CD14-positive monocyte (primary cell): Measurements from ENCODE around the gene CYP2A6. TPM values are rescaled to one million over a fixed set of nuclear protein-coding genes. Genes with fewer than 3 reads are reported as not detected.
A peak's percentile ranks its signal among the peaks of the same experiment; 100 is the strongest.

Experiments
- DNase-seq, 3 donors: peaks; one replicate each; pipeline ENCODE4 v3.0.0-alpha.2; 2011 to 2022
- H2AFZ ChIP-seq: 2 replicates; pipeline ENCODE4 v1.6.0; 2012; ENCODE audit warnings: mild to moderate bottlenecking, low read depth, low read length, inconsistent platforms; ENCODE audit not compliant: insufficient read depth, poor library complexity, severe bottlenecking
- H3K27ac ChIP-seq, 2 donors: 1 replicate in 1 of 2; 2 replicates in 1 of 2; pipeline ENCODE4 v1.5.1; 2012 to 2013; ENCODE audit warnings: low read length in 2 of 2, control low read depth in 1 of 2, inconsistent platforms in 1 of 2, low read depth in 1 of 2, mild to moderate bottlenecking in 1 of 2
- H3K27me3 ChIP-seq, 2 donors: one replicate each; pipeline versions ENCODE4 v1.6.0 to v1.6.1; 2011 to 2013; ENCODE audit warnings: low read length in 2 of 2; ENCODE audit not compliant: control insufficient read depth in 2 of 2, insufficient read depth in 2 of 2
- H3K36me3 ChIP-seq, 2 donors: replicated peaks in 1 of 2; 1 replicate in 1 of 2; 2 replicates in 1 of 2; pipeline versions ENCODE4 v1.5.1 to v1.6.1; 2012 to 2013; ENCODE audit warnings: low read length in 2 of 2, control low read depth in 1 of 2, inconsistent platforms in 1 of 2, mild to moderate bottlenecking in 1 of 2; ENCODE audit not compliant: insufficient read depth in 2 of 2, control insufficient read depth in 1 of 2
- H3K4me1 ChIP-seq, 2 donors: 1 replicate in 1 of 2; 2 replicates in 1 of 2; pipeline versions ENCODE4 v1.5.1 to v1.6.1; 2012 to 2013; ENCODE audit warnings: low read length in 2 of 2, control low read depth in 1 of 2, inconsistent platforms in 1 of 2, mild to moderate bottlenecking in 1 of 2, moderate library complexity in 1 of 2; ENCODE audit not compliant: insufficient read depth in 2 of 2, control insufficient read depth in 1 of 2
- H3K4me2 ChIP-seq: replicated peaks from 2 replicates; pipeline ENCODE3; 2012; ENCODE audit warnings: low read length, moderate library complexity, mild to moderate bottlenecking; ENCODE audit not compliant: poor library complexity, severe bottlenecking; ENCODE audit errors: extremely low read depth
- H3K4me3 ChIP-seq, 3 experiments: fragments of 200-600 bp in 1 of 3; sonication (generic) in 1 of 3; replicated peaks in 1 of 3; 1 replicate in 2 of 3; 2 replicates in 1 of 3; pipeline ENCODE4 v1.5.1; 2011 to 2013; ENCODE audit warnings: low read length in 3 of 3, mild to moderate bottlenecking in 3 of 3, control low read depth in 2 of 3, low read depth in 2 of 3, inconsistent platforms in 1 of 3, moderate library complexity in 1 of 3
- H3K79me2 ChIP-seq: 2 replicates; pipeline ENCODE4 v1.6.0; 2012; ENCODE audit warnings: mild to moderate bottlenecking, control low read depth, inconsistent platforms, low read length, moderate library complexity; ENCODE audit not compliant: insufficient read depth
- H3K9ac ChIP-seq: 2 replicates; pipeline ENCODE4 v1.6.0; 2017; ENCODE audit warnings: low read length, mild to moderate bottlenecking; ENCODE audit not compliant: insufficient read depth, poor library complexity, severe bottlenecking
- H3K9me3 ChIP-seq, 2 donors: replicated peaks in 1 of 2; 1 replicate in 1 of 2; 2 replicates in 1 of 2; pipeline versions ENCODE4 v1.5.1 to v1.6.1; 2012 to 2013; ENCODE audit warnings: low read length in 2 of 2, control low read depth in 1 of 2; ENCODE audit not compliant: control insufficient read depth in 1 of 2, insufficient read depth in 1 of 2
- H4K20me1 ChIP-seq: 2 replicates; pipeline ENCODE4 v1.6.0; 2012; ENCODE audit warnings: mild to moderate bottlenecking, low read length, control low read depth, moderate library complexity; ENCODE audit not compliant: insufficient read depth
- H3K27ac Mint-ChIP-seq, 7 donors: one replicate each; pipeline ENCODE4 v1.8.0; 2020; ENCODE audit warnings: mild to moderate bottlenecking in 7 of 7, mixed read lengths in 7 of 7, moderate library complexity in 6 of 7, inconsistent platforms in 2 of 7
- H3K27me3 Mint-ChIP-seq, 3 donors: one replicate each; pipeline ENCODE4 v1.8.0; 2021 to 2022; ENCODE audit warnings: low read depth in 3 of 3, mild to moderate bottlenecking in 3 of 3, mixed read lengths in 3 of 3, moderate library complexity in 3 of 3, inconsistent platforms in 1 of 3
- H3K36me3 Mint-ChIP-seq, 2 donors: one replicate each; pipeline ENCODE4 v1.8.0; 2020; ENCODE audit warnings: mixed read lengths in 2 of 2, inconsistent platforms in 1 of 2, mild to moderate bottlenecking in 1 of 2
- H3K4me1 Mint-ChIP-seq: one replicate; pipeline ENCODE4 v1.8.0; 2020; ENCODE audit warnings: mild to moderate bottlenecking, mixed read lengths
- H3K4me3 Mint-ChIP-seq, 2 donors: one replicate each; pipeline ENCODE4 v1.8.0; 2020; ENCODE audit warnings: mild to moderate bottlenecking in 2 of 2, mixed read lengths in 2 of 2, moderate library complexity in 1 of 2
- H3K9me3 Mint-ChIP-seq, 7 donors: one replicate each; pipeline ENCODE4 v1.8.0; 2020 to 2022; ENCODE audit warnings: mixed read lengths in 7 of 7, mild to moderate bottlenecking in 6 of 7, moderate library complexity in 6 of 7, inconsistent platforms in 2 of 7
- WGBS: methylation state at CpG from one replicate; pipeline ENCODE4 v1.1.5; 2013; ENCODE audit warnings: missing lambda C conversion rate; ENCODE audit not compliant: insufficient coverage; 5-methylcytosine and 5-hydroxymethylcytosine counted together
- intact Hi-C, 2 donors: fragments of 100-400 bp; cut with micrococcal nuclease; formaldehyde crosslinking; loops; one replicate each; pipeline versions ENCODE4 v1.15.0 to v1.15.1; 2023
- polyA plus RNA-seq, 3 donors: library from polyadenylated mRNA; depleted of rRNA in 1 of 3; unstranded in 2 of 3; stranded (reverse) in 1 of 3; fragments of 300-500 nt in 2 of 3; fragments of >200 nt in 1 of 3; fragmentation: Illumina TruSeq in 2 of 3; gene quantifications; 1 replicate in 2 of 3; 2 replicates in 1 of 3; pipeline ENCODE4 v1.2.3, GENCODE V29; 2012 to 2021
- TF ChIP-seq, protein P1 (sequence below): fragments of 200-600 bp; IDR thresholded peaks from one replicate; pipeline ENCODE4 v1.8.0; 2022; ENCODE audit warnings: antibody characterized with exemption, mild to moderate bottlenecking

The CYP2A6 gene
- polyA plus RNA-seq, 3 donors, result not detected

DNA sequence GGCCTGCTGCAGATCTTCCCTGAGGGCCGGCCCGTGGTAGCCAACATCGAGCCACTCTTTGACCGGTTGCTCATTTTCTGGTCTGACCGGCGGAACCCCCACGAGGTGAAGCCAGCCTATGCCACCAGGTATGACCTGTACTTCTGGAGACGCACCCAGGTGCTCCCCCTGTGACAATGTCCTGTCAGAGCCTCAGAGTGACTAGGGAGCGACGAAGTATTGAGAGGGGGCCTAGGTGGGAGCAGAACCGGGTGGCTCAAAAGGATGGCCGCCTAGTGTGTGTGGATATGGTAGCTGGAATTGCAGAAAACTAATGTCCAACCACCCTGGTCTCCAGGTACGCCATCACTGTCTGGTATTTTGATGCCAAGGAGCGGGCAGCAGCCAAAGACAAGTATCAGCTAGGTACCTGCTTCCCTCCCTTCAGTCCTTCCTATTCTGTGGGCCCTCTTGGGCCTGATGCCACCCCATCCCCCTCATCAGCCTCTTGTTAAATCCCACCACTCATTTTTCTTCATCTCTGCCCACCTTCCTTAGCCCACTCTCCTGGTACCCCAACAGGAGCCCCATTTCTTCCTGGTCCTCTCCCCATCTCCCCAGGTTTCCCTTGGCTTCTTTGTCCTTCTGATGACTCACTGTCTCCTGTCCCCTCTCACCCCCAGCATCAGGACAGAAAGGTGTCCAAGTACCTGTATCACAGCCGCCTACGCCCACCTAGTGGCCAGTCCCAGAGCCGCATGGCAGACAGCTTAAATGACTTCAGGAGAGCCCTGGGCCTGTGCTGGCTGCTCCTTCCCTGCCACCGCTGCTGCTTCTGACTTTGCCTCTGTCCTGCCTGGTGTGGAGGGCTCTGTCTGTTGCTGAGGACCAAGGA, 42.9 kb downstream of the CYP2A6 start:
- H3K27me3 Mint-ChIP-seq, result peaks cover 2 to 7% (median 7%) of the 10 kb centered on the region in 3 donors
- Histone ChIP-seq H3K9ac (no peak overlapping the region), H3K4me3 (no peak overlapping the region), H3K9me3 (no peaks in the 10 kb centered on the region), H3K27ac (peak overlapping the region in 1 of 2 donors; percentile 24), H3K36me3 (peaks cover 41 to 58% of the 10 kb centered on the region in 2 donors), H4K20me1 (peaks cover 77% of the 10 kb centered on the region), H3K4me2 (peak overlapping the region; percentile 45), H3K79me2 (peaks cover 61% of the 10 kb centered on the region), H2AFZ (no peak overlapping the region), H3K27me3 (no peaks in the 10 kb centered on the region), H3K4me1 (peaks cover 58 to 69% of the 10 kb centered on the region in 2 donors)
- DNase-seq, result no peak
- intact Hi-C loops, result loop anchor here in 1 of 2 donors (10.0 kb wide), 1 partner anchor 53 kb away; the partner anchor contains the start of genes ACTMAP and SNRPA
- peaks cover 0 to 1% (median 0%) of the 10 kb centered on the region in 7 donors for H3K9me3 Mint-ChIP-seq
- H3K4me3 Mint-ChIP-seq, result peak overlapping the region in 1 of 2 donors; percentile 24
- H3K27ac Mint-ChIP-seq, result peak overlapping the region; percentile 9 to 90 (median 78)
- WGBS, result 88% methylated on average over 14 of the region's 18 CpGs
- H3K36me3 Mint-ChIP-seq, result peaks cover 40 to 59% of the 10 kb centered on the region in 2 donors
- H3K4me1 Mint-ChIP-seq, result peaks cover 82% of the 10 kb centered on the region
- TF ChIP-seq, protein P1, sequence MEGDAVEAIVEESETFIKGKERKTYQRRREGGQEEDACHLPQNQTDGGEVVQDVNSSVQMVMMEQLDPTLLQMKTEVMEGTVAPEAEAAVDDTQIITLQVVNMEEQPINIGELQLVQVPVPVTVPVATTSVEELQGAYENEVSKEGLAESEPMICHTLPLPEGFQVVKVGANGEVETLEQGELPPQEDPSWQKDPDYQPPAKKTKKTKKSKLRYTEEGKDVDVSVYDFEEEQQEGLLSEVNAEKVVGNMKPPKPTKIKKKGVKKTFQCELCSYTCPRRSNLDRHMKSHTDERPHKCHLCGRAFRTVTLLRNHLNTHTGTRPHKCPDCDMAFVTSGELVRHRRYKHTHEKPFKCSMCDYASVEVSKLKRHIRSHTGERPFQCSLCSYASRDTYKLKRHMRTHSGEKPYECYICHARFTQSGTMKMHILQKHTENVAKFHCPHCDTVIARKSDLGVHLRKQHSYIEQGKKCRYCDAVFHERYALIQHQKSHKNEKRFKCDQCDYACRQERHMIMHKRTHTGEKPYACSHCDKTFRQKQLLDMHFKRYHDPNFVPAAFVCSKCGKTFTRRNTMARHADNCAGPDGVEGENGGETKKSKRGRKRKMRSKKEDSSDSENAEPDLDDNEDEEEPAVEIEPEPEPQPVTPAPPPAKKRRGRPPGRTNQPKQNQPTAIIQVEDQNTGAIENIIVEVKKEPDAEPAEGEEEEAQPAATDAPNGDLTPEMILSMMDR, result peak; percentile 74

DNA sequence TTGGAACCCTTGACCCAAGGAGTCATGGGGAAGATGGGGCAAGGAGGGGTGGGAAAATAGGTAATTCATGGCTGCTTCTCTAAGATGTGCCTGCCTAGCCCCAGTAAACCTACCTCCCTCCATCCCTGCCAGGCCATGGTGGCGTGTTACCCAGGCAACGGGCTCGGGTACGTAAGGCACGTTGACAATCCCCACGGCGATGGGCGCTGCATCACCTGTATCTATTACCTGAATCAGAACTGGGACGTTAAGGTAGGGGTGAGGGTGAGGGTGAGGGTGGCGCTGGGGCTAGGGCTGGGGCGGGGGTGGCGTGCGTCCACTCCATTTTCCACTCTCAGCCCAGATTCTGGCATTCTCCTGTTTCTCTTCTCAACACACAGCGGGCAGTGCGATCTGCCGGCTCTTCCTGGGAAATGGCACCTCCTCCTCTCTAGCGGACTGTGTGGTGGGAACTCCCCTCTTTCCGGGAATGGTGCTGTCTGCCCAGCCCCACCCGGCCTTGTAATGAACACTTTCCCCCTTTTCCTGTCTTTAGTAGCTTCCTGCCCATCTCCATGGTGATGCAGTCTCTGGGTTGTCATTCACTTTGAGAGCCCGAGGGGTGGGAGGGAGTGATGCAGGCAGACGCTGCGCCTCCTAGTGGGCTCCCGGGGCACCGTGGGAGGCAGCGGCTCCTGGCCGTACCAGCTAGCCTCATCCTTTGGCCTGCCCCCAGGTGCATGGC, 43.7 kb downstream of the CYP2A6 start:
- peaks cover 41 to 63% of the 10 kb centered on the region in 2 donors for H3K36me3 ChIP-seq
- Mint-ChIP-seq H3K4me3 (peak overlapping the region; percentile 24 to 72), H3K36me3 (peaks cover 42 to 67% of the 10 kb centered on the region in 2 donors), H3K27ac (peak overlapping the region; percentile 43 to 90 (median 78)), H3K27me3 (peaks cover 2 to 6% (median 2%) of the 10 kb centered on the region in 3 donors), H3K9me3 (peaks cover 0 to 1% (median 0%) of the 10 kb centered on the region in 7 donors), H3K4me1 (peaks cover 82% of the 10 kb centered on the region)
- DNase-seq, result peak; percentile 71 to 84 (median 73)
- TF ChIP-seq, protein P1, result peak; percentile 95
- peaks cover 85% of the 10 kb centered on the region for H4K20me1 ChIP-seq
- no peaks in the 10 kb centered on the region for H3K27me3 ChIP-seq
- H3K4me2 ChIP-seq, result peak overlapping the region; percentile 45
- H3K4me3 ChIP-seq, result peak overlapping the region in 1 of 3 experiments; percentile 12
- intact Hi-C loops, result loop anchor here in 1 of 2 donors (10.0 kb wide), 1 partner anchor 52 kb away; the partner anchor contains the start of genes ACTMAP and SNRPA
- H2AFZ ChIP-seq, result no peak overlapping the region
- H3K9ac ChIP-seq, result no peak overlapping the region
- no peaks in the 10 kb centered on the region for H3K9me3 ChIP-seq
- H3K4me1 ChIP-seq, result peaks cover 58 to 69% of the 10 kb centered on the region in 2 donors
- 19% methylated on average over 13 of the region's 26 CpGs for WGBS
- H3K79me2 ChIP-seq, result peaks cover 69% of the 10 kb centered on the region
- peak overlapping the region; percentile 19 to 24 for H3K27ac ChIP-seq
